Muscle layer of duodenum (tissue), 2 donors: Measurements from ENCODE around the gene ZNF148.

Experiments used
- H3K27ac ChIP-seq: one replicate; pipeline ENCODE4 v1.7.0; 2013; ENCODE audit warnings: mild to moderate bottlenecking, low read length
- H3K27me3 ChIP-seq: one replicate; pipeline ENCODE4 v1.7.0; 2013; ENCODE audit warnings: low read depth, mild to moderate bottlenecking, control low read depth, low read length
- H3K36me3 ChIP-seq, 2 donors: one replicate each; pipeline ENCODE4 v1.7.0; 2013; ENCODE audit warnings: low read length in 2 of 2, control low read depth in 1 of 2, mild to moderate bottlenecking in 1 of 2; ENCODE audit not compliant: insufficient read depth in 2 of 2, control insufficient read depth in 1 of 2
- H3K4me1 ChIP-seq, 2 donors: one replicate each; pipeline ENCODE4 v1.7.0; 2013; ENCODE audit warnings: low read length in 2 of 2, mild to moderate bottlenecking in 2 of 2, control low read depth in 1 of 2, moderate library complexity in 1 of 2; ENCODE audit not compliant: insufficient read depth in 2 of 2, control insufficient read depth in 1 of 2
- H3K4me3 ChIP-seq, 2 donors: one replicate each; pipeline ENCODE4 v1.7.0; 2013; ENCODE audit warnings: low read length in 2 of 2, low read depth in 1 of 2, mild to moderate bottlenecking in 1 of 2
- H3K9me3 ChIP-seq, 2 donors: one replicate each; pipeline ENCODE4 v1.7.0; 2013; ENCODE audit warnings: low read length in 2 of 2, control low read depth in 1 of 2, mild to moderate bottlenecking in 1 of 2; ENCODE audit not compliant: control insufficient read depth in 1 of 2
- donor health status: healthy.

The ZNF148 gene

GRCh38 chr3:125202197-125202596, 172.9 kb downstream of the ZNF148 start:
- H3K9me3 ChIP-seq: no peaks in the 10 kb centered on the region
- H3K36me3 ChIP-seq: no peaks in the 10 kb centered on the region
- H3K27me3 ChIP-seq: no peaks in the 10 kb centered on the region
- no peaks in the 10 kb centered on the region for H3K4me1 ChIP-seq
- H3K27ac ChIP-seq: no peak overlapping the region
- H3K4me3 ChIP-seq: no peak overlapping the region

- Histone ChIP-seq H3K27ac (no peak overlapping the region), H3K36me3 (no peaks in the 10 kb centered on the region), H3K27me3 (no peaks in the 10 kb centered on the region), H3K4me3 (no peak overlapping the region), H3K4me1 (no peaks in the 10 kb centered on the region), H3K9me3 (no peaks in the 10 kb centered on the region)
These were observed 174.4 kb downstream of the ZNF148 start for GRCh38 chr3:125200731-125201139.

- Histone ChIP-seq H3K4me3 (no peak overlapping the region), H3K36me3 (no peaks in the 10 kb centered on the region), H3K9me3 (no peaks in the 10 kb centered on the region), H3K27me3 (no peaks in the 10 kb centered on the region), H3K27ac (no peak overlapping the region), H3K4me1 (no peaks in the 10 kb centered on the region)
These were observed 180.1 kb downstream of the ZNF148 start for GRCh38 chr3:125194849-125195601.

- Histone ChIP-seq H3K27ac (no peak overlapping the region), H3K27me3 (no peaks in the 10 kb centered on the region), H3K4me3 (no peak overlapping the region), H3K9me3 (no peaks in the 10 kb centered on the region), H3K4me1 (no peaks in the 10 kb centered on the region), H3K36me3 (no peaks in the 10 kb centered on the region)
These were observed 180.9 kb downstream of the ZNF148 start for GRCh38 chr3:125194061-125194848.

GRCh38 chr3:125192190-125193035, 182.7 kb downstream of the ZNF148 start:
- H3K4me1 ChIP-seq: no peaks in the 10 kb centered on the region
- no peaks in the 10 kb centered on the region for H3K9me3 ChIP-seq
- H3K36me3 ChIP-seq: no peaks in the 10 kb centered on the region
- no peaks in the 10 kb centered on the region for H3K27me3 ChIP-seq
- no peak overlapping the region for H3K27ac ChIP-seq
- no peak overlapping the region for H3K4me3 ChIP-seq

GRCh38 chr3:125191730-125192129, 183.4 kb downstream of the ZNF148 start:
- Histone ChIP-seq H3K4me1 (peaks cover 0 to 2% of the 10 kb centered on the region in 2 donors), H3K27me3 (no peaks in the 10 kb centered on the region), H3K36me3 (no peaks in the 10 kb centered on the region), H3K27ac (no peak overlapping the region), H3K9me3 (no peaks in the 10 kb centered on the region), H3K4me3 (no peak overlapping the region)

GRCh38 chr3:125191256-125191655, 183.9 kb downstream of the ZNF148 start:
- Histone ChIP-seq H3K27ac (no peak overlapping the region), H3K9me3 (no peaks in the 10 kb centered on the region), H3K4me3 (no peak overlapping the region), H3K36me3 (no peaks in the 10 kb centered on the region), H3K4me1 (peaks cover 3 to 7% of the 10 kb centered on the region in 2 donors), H3K27me3 (no peaks in the 10 kb centered on the region)

GRCh38 chr3:125190786-125191185, 184.3 kb downstream of the ZNF148 start:
- Histone ChIP-seq H3K36me3 (no peaks in the 10 kb centered on the region), H3K4me1 (peaks cover 4 to 12% of the 10 kb centered on the region in 2 donors), H3K9me3 (no peaks in the 10 kb centered on the region), H3K4me3 (no peak overlapping the region), H3K27me3 (no peaks in the 10 kb centered on the region), H3K27ac (no peak overlapping the region)

- peaks cover 4 to 15% of the 10 kb centered on the region in 2 donors for H3K4me1 ChIP-seq
- H3K4me3 ChIP-seq: no peak overlapping the region
- no peaks in the 10 kb centered on the region for H3K27me3 ChIP-seq
- H3K36me3 ChIP-seq: no peaks in the 10 kb centered on the region
- H3K9me3 ChIP-seq: no peaks in the 10 kb centered on the region
- no peak overlapping the region for H3K27ac ChIP-seq
These were observed 185.6 kb downstream of the ZNF148 start for GRCh38 chr3:125189378-125190165.

GRCh38 chr3:125188955-125189354, 186.2 kb downstream of the ZNF148 start:
- Histone ChIP-seq H3K27me3 (no peaks in the 10 kb centered on the region), H3K36me3 (no peaks in the 10 kb centered on the region), H3K4me1 (peaks cover 4 to 15% of the 10 kb centered on the region in 2 donors), H3K9me3 (no peaks in the 10 kb centered on the region), H3K4me3 (no peak overlapping the region), H3K27ac (no peak overlapping the region)
